ENCODE measurements around the gene CPHXL2. TPM values are rescaled to one million over a fixed set of nuclear protein-coding genes. Genes with fewer than 3 reads are reported as not detected.

Gene CPHXL2
- not detected in 2 replicates for total RNA-seq (2014; rRNA removed; shearing (Covaris generic))

DNA sequence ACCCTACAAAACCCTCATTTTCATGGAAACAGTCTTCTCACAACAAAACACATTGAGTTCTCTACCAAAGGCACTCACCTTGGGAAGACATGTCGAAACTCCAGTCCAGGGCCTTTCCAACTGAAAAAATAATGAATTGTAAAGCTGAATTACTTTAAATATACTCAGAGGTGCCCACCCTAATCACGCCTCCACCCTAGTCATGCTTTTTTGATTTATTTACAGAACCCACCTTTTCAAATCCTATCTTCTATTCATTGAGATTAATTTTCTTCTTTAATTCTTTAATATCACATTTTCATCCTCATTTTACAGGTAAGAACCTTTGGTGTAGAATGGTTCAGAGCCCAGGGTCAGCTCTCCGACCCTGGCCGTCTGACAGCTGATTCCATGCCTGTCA lies at the start of gene CPHXL2:
Gene CPHXL2, minus strand, starts transcription at position 101 of the 400 bp plus-strand sequence. Its CDS starts 10 bp downstream, at position 91.
- no peak for DNase-seq (ENCODE audit: low spot score)

DNA sequence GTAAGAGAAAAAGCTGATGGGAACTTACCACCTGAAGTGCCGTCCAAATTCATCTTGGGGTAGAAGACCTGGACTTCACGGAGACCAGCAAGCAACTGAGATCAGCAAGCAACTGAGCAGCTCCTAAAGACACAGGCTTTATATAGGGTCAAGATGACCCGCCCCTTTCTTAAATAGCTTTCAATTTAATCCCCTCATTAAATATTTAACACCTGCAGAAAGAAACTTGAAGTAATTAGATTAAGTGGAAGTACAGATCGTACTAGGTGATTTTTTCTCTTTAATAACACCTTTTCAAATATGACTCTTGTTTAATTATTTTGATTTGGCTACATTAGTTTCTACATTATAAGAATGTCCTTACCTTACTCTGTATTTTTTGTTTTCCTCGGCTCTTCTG lies 49.6 kb upstream of the CPHXL2 start, which contains the start of gene CPHXL:
Gene CPHXL, minus strand, starts transcription at position 101 of the 400 bp plus-strand sequence. Its CDS starts 48 bp downstream, at position 53.
- DNase-seq (ENCODE audit: low spot score) = no peak

- no peak for DNase-seq (ENCODE audit: low spot score)
These were observed 41.6 kb upstream of the CPHXL2 start for GRCh38 chr16:75718452-75718851.

- DNase-seq (ENCODE audit: low spot score) = no peak
These were observed 37.9 kb upstream of the CPHXL2 start for GRCh38 chr16:75714661-75715060.

- DNase-seq (ENCODE audit: low spot score) = no peak
These were observed 33.5 kb upstream of the CPHXL2 start for GRCh38 chr16:75710344-75710743.

DNA sequence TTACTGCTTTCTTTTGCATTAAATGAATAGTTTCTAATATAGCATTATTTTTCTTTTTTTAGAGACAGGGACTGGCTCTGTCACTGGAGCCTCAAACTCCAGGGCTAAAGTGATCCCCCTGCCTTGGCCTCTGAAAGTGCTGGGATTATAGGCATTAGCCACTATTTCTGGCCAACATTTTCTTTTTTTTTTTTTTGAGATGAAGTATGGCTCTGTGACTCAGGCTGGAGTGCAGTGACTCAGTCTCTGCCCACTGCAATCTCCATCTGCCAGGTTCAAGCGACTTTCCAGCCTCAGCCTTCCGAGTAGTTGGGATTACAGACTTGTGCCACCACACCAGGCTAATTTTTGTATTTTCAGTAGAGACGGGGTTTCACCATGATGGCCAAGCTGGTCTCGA lies 26.5 kb upstream of the CPHXL2 start:
- DNase-seq (ENCODE audit: low spot score) = no peak

- peak; percentile 10 for DNase-seq (ENCODE audit: low spot score)
These were observed 25.4 kb upstream of the CPHXL2 start for GRCh38 chr16:75702242-75702641.

- no peak for DNase-seq (ENCODE audit: low spot score)
These were observed 24.6 kb upstream of the CPHXL2 start, which contains the start of gene DUXB for GRCh38 chr16:75701361-75701760. DUXB (minus strand) TSS chr16:75701461; CDS start chr16:75701418, 43 bp downstream.

GRCh38 chr16:75697571-75697970 lies 20.8 kb upstream of the CPHXL2 start:
- no peak for DNase-seq (ENCODE audit: low spot score)

DNA sequence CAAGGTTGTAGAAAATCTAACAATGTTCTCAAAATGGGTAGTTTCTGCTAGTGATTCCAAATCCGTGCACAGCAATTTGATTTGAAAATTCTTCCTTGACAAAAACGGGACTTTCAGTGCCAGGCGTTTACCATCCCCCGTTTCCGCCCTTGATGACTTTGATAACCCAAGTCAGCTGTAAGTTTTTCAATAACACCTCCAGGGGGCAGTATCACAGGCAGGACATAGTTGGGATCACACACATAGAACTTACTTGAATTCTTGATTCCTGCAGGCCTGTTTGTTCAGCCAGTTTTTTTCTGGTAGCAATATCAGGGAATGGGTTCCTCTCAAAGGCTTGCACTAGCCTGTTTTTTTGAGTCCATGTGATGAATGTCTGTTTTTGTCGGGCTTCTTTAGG lies 18.9 kb upstream of the CPHXL2 start:
- peak; percentile 11 for DNase-seq (ENCODE audit: low spot score)

- no peak for DNase-seq (ENCODE audit: low spot score)
These were observed 10.6 kb upstream of the CPHXL2 start for GRCh38 chr16:75687361-75687760.

- DNase-seq (ENCODE audit: low spot score) = peak; percentile 25
These were observed 5.5 kb upstream of the CPHXL2 start for GRCh38 chr16:75682308-75682707.

DNA sequence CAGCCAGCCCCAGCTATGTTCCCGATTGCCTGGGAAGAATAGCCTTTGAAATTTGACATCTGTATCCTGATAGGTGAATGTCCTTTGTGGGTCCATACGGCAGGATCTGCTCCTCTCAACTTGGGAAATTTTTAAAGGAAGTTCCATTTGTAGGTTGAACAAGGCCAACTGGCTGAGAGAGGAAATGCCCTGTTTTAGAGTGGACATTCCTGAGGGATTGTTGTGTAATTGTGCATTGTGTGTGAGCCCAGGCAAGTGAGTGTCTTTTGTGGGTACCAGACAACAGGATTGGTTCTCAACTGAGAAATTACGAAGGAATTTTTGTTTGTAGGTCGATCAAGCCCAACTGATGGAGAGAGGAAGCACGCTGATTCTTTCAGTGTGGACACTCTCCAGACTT lies 2.6 kb upstream of the CPHXL2 start:
- DNase-seq (ENCODE audit: low spot score) = no peak

GRCh38 chr16:75667503-75667902 lies 9.3 kb downstream of the CPHXL2 start:
- DNase-seq (ENCODE audit: low spot score) = no peak

GRCh38 chr16:75660726-75661302 lies 16.0 kb downstream of the CPHXL2 start:
- DNase-seq (ENCODE audit: low spot score) = no peak

DNA sequence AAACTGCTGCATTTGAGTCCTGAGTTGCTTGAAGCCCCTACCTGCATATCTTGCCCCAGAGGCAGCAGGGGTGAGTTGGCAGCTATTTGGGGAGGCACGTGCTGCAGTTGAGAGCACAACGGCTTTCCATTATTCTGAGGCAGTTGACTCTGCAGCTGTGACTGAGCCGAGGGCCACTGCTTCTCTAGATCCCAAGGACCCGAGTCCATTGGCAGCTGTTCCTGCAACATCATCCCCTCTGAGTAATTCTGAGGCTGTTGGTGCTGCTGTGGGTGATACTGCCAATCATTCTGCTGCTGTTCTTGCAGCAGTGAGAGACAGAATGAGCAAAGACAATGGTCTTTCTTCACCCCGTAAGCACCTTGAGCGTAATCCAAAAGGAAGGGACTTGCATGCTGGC lies 16.5 kb downstream of the CPHXL2 start:
- no peak for DNase-seq (ENCODE audit: low spot score)

DNA sequence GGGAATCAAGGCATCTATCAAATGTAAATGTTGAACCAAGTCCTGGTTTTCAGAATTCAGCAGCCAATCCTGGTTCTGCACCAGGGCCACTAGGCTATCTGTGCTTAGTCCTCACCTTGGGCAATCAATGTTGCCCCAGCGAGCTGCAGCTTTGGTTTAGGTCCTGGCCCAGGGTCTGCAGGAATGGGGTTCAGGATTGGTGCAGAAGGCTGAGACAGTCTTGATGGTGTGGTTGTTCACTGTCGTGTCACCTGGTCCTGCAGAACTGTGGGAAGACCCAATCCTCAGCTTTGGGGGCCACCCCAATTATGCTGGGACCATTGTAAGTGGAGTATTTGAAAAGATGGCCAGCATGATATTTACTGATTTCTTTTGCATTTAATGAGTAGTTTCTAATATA lies 18.6 kb downstream of the CPHXL2 start:
- DNase-seq (ENCODE audit: low spot score) = no peak

GRCh38 chr16:75653922-75654321 lies 22.9 kb downstream of the CPHXL2 start:
- DNase-seq (ENCODE audit: low spot score) = no peak

- peak; percentile 60 for DNase-seq (ENCODE audit: low spot score)
These were observed 28.3 kb downstream of the CPHXL2 start for GRCh38 chr16:75648265-75649076.

- DNase-seq (ENCODE audit: low spot score) = peak; percentile 91
These were observed 29.1 kb downstream of the CPHXL2 start, which contains the start of the genes KARS1 and TERF2IP for GRCh38 chr16:75647492-75648264. KARS1 (minus strand) TSS chr16:75647665; CDS start chr16:75647639, 26 bp downstream. TERF2IP (plus strand) TSS chr16:75647773; CDS start chr16:75647883, 110 bp downstream.

GRCh38 chr16:75647112-75647491 lies 29.7 kb downstream of the CPHXL2 start:
- DNase-seq (ENCODE audit: low spot score) = no peak
